HG02588 (cell line): ENCODE results near the gene UCKL1.

Experiments
- ATAC-seq: cut with Tn5 transposase; IDR thresholded peaks from one replicate; pipeline ENCODE4 v1.9.1; 2021; ENCODE audit warnings: mild to moderate bottlenecking, moderate library complexity; ENCODE audit not compliant: unreplicated experiment

UCKL1 gene

DNA sequence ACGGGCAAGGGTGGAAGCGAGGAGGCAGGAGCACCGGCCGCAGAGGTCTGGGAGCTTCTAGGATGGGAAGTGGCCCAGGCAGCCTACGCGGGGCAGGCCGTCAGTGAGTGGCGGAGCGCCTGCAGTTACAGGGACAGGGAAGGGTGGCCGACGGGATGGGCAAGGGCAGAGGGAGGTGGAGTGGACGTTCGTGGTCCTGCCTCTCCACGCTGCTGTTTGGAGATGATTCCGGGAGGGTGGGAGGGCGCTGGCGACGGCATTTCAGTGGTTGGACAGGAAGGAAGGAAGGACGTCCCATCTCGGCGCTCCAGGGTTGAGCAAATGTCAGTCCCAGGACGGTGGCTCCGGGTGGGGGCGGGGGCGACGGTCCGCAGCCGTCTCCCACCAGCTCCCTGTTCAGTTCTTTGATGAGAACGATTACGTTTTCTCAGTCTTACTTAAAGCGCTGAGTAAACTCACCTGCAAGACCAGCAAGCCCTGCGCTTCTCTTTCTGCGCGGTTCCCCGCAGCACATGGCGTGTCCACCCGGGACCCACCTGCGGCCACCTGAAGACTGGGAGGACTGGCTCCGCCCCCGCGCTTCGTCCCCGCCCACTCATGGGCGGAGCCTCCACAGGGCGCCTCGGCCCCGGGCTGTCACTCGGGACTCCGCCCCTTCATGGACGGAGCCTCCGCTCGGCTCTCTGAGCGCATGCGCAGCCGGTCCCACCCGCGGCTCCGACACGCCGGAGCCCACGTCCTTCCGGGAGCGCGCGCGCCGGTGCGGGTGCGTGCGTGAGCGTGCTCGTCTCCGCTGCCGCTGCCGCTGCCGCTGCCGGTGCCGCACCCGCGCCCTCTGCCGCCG lies 61.6 kb downstream of the UCKL1 start, which contains the start of gene DNAJC5:
Gene DNAJC5, plus strand, starts transcription at position 769 of the 844 bp plus-strand sequence. CDS start 33,220 bp downstream, outside the sequence.
- ATAC-seq = peak; percentile 83

DNA sequence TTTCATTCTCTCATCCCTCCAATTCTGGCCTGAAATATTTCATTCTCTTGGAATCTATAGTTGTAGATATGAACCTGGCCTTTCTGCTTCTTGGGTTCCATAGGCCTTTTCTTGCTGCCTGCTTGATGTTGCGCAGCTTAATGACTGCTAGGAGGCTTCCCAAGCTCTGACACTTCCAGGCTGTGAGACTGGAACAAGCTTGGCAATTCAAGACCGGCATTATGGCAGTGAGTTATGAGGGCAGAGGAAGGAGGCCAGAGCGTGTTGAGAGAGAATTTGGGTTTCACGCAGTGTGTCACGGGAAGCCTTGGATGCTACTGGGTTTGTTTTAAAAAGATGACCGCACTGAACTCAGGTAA lies 62.2 kb downstream of the UCKL1 start:
- no peak for ATAC-seq

DNA sequence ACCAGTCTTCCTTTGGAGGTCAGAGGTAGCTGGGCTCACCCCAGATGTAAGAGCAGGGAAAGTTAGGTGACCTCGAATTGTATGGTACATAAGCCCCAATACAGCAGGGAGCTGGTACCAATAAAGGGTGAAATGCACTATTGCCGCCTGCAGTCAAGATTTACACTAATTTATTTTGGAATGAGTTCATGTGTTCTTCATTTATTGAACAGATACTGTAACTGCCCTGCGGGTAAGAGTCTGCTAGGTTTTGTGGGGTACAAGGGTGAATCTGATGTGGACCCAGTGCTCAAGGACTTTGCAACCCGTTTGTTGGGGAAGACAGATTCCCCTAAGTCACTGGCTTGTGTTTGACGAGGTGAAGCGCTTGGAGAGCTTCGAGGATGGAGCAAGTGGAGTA lies 63.8 kb downstream of the UCKL1 start:
- no peak for ATAC-seq

- no peak for ATAC-seq
Observed at GRCh38 chr20:63891061-63892002, 64.9 kb downstream of the UCKL1 start.

DNA sequence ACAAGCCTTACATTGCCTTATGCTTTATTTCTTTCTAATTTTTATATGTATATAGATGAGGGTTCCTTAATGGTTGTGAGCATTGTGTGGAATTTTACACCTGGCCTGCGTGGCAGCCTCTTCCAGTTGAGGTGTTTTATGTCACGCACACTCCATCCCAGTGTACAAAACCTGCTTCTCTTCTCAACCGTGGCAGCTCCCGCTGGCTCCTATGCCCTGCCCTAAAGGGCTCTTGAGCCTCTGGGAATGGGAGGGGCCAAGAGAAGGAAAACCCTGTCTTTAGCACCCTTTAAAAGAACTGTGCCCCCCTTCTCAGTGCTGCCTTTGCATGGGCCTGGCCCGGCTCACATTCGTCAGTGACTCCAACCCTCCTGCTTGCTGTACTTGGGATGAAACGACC lies 65.6 kb downstream of the UCKL1 start:
- no peak for ATAC-seq

- ATAC-seq = no peak
Observed at GRCh38 chr20:63890201-63890576, 66.0 kb downstream of the UCKL1 start.
